ENCODE results near the gene C21orf91.

- TF ChIP-seq POLR2A (IDR thresholded peaks at IDR 0.05) (no peak), CTCF (IDR thresholded peaks at IDR 0.05) (no peak), POLR2AphosphoS5 (IDR thresholded peaks at IDR 0.05) (no peak)
Observed at GRCh38 chr21:17752171-17752570, 67.0 kb downstream of the C21orf91 start.
